HG03280 (cell line): ENCODE data around the gene LRRC73.
"Not testable (repeated sequence)": the region's sequence is repeated elsewhere in the genome, so short reads cannot be mapped to it uniquely, and the experiment has no call there.

Experiments
- ATAC-seq: cut with Tn5 transposase; IDR thresholded peaks from one replicate; pipeline ENCODE4 v1.9.1; 2021; ENCODE audit warnings: mild to moderate bottlenecking, moderate library complexity; ENCODE audit not compliant: unreplicated experiment

Gene LRRC73

DNA sequence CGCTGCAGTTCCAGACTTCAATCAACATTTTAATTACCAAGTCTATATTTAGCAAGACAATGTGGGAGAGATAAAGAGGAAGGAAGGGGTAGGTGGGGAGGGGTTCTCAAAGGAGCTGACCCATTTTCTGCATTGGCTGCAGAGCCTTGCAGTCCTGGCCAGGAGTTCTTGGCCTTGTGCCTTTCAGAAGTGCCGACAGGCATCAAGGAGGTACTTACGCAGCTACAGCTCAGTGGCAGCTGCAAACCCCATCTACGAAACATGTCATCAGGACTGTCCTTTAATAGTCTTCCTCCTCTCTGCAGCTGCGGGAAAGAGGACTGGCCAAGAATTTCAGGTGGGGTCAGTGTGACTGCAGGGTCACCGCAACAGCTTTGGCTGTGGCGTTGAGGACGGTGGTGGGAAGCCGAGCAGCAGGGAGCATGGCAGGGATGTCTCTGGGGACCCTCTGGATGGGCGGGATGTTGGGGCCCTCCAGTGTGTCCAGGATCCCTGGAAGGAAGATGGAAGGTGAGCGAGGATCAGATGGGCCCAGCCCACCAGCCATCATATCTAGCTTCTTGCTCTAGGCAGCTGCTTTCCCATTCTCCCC lies 1.8 kb upstream of the LRRC73 start:
- no peak for ATAC-seq

DNA sequence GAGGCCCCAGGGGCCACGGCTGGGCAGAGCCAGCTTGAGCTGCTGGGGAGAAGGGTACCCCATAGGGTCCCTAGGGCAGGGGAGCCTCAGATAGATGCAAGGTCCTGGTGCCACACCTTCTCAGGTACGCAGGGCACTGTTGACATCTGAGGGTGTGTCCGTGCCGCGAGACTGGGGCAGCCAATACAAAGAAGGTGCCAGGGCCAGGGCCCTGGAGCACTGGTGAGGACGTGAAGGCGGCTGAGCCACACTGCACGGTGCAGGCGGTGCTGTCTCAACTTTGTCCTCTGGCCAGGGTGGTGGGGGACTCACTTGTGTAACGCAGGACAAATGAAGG lies 649 bp upstream of the LRRC73 start:
- ATAC-seq: no peak

DNA sequence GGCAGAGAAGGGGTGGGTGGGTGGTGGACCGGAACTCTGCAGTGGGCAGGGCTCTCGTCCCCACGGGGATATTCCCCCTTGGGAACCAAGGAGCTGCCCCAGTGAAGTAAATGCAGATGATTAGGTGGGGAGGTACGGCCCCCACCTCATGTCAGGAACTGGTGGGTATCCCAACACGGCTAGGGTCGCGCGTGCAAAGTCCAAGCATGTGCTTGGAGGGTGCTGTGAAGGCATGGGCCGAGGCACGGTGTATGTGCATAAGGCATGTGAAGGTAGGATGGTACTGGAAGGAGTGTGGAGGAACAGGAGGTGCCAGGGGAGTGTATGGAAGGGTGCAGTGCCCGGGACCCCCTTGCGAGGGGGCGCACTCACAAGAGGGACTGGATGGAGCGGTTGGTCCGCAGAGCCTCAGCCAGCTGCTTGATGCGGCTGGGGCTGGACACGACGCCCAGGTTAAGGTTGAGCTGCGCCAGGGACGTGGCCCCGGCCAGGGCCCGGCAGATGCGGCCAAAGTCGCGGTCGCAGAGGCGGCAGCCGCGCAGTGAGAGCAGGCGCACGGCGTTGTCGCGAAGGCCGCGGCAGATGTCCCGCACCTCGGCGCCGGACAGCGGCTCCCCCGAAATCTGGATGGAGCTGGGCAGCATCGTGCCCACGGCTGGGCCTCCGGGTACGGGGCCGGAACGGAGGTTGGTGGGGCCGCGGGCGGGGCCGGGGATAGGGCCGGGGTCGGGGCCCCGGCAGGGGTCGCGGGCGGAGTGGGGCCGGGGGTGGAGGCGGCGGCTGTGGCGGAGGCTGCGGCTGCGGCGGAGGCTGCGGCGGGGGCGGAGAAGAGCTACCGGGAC lies 783 bp downstream of the LRRC73 start:
- peak; percentile 7 for ATAC-seq

DNA sequence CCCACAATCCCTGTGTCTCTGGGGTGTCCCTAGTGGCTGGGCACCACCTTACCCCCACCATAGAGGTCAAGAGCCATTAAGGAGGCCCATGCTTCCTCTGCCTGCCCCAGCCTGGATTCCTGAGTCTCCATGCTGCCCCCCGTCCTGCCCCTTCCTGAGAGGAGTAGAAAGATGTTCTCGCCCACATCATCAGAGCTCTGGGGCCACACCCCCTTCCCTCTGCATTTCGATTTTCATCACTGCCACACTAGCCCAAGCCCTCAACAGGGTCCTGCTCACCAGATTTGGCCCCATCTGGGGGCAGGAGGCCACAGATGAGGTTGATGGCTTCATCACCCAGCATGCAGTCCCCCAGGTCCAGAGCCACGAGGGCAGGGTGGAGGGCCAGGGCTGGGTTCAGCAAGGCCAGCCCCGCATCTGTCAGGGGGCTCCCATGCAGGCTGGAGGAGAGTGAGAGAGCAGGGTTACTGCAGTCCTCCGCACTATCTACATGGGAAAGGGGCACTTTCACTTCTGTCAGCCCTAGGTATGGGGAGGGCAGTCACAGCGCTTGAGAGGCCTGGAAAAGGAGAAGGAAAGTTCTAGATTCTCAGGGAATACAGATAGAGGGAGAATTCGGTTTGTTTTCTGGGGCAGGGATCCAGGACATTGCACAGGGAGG lies 1.5 kb downstream of the LRRC73 start:
- no peak for ATAC-seq

DNA sequence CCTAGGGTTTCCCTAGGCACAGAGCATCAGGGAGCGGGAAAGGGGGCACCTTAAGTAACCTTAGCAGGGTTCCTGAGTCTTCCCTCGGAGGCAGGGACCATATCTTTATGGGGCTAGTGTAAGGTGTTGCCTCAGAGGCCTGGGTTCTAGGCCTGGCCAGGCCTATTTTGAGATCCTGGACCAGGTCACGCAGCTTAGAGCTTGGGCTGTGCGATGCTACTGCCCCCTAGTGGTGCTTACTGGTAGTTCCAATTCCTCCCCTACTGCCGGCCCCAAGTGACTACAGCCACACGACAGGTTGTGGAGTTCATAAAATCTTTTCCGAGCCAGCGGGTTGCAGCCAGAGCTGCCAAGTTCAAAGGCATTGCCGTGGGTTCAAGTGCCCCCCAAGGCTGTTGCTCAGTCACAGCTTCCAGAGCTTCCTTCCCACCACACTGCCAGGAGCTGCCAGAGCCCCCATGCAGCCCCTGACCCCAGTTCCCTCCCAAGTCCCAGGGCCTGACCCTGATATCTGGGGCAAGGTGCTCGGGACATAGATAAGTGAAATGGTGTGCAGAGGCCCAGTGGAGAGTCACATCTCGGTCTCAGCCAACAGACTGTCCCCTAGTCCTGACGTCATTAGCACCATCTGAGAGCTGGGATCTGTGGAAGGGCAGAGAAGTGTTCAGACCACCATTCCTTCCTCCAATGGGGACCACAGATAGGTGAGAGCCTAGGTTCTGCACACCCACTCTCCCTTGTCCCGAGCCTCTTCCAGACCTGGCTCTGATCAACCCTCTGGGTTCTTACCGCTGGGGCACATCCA lies 3.3 kb downstream of the LRRC73 start:
- ATAC-seq: peak; percentile 48

DNA sequence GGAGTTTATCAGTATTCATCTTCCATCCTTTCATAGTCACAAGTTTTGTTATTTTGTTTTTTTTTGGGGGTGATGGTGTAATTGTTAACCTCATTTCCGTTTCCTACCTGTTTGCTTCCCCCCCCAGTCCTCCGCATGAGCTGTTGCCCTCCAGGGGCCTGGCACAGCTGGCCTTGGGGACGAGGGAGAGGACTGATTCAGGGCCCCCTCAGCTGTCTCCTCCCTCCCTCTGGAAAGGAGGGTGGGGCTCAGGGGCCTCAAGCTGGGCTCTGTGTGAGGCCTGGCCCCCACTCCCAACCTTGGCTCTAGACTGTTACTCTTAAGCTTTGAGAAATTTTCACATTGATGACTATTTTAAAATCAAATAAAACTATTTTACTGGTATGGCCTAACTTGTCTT lies 4.0 kb downstream of the LRRC73 start:
- no peak for ATAC-seq

DNA sequence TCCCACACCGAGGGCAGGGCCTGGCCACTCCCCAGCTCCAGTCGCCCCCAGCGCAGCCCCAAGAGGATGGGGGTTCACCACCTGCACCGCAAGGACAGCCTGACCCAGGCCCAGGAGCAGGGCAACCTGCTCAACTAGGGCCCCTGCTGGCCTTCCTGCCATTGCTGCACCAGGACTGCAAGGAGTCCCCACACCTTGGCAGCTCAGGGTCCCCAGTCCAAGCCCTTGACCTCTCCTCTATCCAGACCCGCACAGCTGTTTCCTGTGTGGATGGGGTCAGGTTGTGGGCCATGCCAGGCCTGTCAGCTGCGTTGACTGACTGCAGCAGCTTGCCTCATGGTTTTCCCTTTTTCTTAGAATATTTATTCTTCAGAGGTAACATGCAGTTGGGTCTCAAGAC lies 4.4 kb downstream of the LRRC73 start:
- no peak for ATAC-seq

DNA sequence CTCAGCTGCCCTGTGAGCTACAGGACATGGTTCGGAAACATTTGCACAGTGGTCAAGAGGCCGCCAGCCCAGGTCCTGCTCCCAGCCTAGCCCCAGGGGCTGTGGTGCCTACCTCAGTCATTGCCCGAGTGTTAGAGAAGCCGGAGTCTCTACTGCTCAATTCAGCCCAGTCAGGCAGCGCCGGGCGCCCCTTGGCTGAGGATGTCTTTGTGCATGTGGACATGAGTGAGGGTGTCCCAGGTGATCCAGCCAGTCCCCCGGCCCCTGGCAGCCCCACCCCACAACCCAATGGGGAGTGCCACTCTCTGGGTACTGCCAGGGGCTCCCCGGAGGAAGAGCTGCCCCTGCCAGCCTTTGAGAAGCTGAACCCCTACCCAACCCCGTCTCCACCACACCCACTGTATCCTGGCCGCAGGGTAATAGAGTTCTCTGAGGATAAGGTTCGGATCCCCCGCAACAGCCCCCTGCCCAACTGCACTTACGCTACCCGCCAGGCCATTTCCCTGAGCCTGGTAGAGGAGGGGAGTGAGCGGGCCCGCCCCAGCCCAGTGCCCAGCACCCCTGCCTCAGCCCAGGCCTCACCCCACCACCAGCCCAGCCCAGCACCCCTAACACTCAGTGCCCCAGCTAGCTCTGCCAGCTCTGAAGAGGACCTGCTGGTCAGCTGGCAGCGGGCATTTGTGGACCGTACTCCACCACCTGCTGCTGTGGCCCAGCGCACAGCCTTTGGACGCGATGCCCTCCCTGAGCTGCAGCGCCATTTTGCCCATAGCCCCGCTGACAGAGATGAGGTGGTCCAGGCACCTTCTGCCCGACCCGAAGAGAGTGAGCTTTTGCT lies 5.2 kb downstream of the LRRC73 start:
- ATAC-seq: no peak

DNA sequence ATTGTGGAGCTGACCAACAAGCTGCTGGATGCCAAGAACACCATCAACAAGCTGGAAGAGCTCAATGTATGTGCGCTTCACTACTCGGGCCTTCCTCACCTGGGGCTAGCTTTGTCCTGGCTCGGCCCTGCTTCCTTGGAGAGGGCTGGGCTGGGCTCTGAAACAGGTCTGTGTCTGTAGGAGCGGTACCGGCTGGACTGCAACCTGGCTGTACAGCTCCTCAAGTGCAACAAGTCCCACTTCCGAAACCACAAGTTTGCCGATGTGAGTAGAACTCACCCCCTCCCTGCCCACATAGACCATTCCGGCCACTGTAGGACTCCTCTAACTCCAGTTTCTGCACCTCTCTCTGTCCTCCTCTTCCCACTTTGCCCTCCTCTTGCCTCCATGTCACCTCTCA lies 6.7 kb downstream of the LRRC73 start:
- no peak for ATAC-seq

DNA sequence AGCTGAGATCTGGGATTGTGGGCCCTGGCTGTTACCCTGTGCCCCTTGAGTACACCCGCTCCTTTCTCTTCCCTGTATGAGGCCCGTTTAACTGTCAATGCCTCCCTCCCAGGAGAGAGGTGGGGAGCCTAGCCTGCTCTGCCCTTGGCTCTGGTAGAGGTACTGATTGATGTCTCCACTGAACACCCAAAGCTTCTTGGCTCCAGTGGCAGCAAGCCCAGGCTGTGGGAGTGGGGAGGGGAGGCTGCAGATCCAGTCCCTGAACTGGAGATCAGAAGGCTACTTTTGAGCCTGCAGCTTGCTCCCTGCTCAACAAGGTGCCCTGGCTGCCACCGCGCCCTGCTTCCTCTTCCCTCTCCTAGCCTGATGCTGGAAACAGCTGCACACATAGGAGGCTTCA lies 7.5 kb downstream of the LRRC73 start:
- ATAC-seq: no peak

DNA sequence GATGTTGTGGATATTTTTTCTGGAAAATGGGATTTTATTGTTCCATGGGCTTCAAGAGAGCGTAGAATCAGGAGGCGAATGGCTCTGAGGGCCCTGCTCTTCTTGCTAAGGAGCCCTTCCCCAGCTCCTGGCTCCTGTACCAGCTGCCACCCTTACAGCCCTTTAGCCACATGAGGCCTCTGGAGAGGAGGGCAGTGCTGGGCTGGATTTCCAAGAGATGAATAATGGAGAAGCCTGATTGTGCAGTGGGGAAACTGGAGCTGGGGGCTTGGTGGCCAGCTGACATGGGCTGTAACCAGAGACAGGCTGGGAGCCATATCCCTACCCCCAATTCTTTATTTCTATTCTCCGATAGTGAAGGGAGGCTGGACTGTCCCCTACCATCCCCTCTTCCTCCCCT lies 9.2 kb downstream of the LRRC73 start:
- no peak for ATAC-seq

DNA sequence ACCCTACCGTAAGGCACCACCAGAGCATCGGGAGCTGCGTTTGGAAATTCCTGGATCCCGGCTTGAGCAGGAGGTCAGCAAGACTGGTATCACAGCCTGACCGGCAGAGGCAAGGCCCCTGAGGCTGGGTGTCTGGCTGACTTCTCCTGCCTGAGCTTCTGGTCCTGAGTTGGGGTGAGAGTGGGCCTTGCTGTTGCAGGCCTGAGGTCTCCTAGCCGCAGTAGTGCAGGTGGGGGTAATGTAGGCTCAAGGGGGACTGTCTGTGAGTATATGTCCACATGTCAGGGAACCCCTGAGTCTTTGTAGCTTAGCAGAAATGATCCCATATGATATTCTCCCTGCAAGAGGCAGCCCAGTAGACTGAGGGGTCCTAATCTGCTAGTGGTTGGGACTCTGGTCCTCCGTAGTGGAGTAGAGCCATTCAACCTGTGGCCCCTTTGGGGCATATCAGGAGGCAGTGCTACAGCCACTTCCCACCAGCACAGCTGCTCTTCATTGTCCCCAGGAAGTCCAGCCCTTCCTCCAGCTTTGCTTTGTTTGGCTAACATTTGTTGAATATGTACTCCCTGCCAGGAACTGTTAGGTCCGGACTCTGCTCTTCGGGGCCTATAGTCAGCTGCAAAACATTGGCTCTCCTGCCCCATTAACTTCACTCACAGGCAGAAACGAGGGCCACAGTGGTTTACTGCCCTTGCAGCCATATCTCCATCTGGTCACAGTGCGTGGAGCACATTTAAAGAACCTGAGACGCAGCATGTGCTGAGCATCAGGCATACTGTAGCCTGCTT lies 10.9 kb downstream of the LRRC73 start:
- no peak for ATAC-seq

DNA sequence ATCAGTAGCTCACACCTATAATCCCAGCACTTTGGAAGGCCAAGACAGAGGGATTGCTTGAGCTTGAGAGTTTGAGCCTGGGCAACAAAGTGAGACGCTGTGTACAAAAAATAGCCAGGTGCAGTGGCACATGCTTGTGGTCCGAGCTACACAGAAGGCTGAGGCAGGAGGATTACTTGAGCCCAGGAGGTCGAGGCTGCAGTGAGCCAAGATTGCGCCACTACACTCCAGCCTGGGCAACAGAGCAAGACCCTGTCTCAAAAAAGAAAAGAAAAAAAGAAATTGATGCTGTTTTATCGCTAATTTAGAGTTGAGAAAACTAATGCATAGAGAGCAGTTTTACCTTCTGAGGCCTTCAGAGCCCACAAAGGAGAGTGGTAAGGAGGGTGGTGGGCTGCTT lies 11.9 kb downstream of the LRRC73 start:
- not testable (repeated sequence) for ATAC-seq

DNA sequence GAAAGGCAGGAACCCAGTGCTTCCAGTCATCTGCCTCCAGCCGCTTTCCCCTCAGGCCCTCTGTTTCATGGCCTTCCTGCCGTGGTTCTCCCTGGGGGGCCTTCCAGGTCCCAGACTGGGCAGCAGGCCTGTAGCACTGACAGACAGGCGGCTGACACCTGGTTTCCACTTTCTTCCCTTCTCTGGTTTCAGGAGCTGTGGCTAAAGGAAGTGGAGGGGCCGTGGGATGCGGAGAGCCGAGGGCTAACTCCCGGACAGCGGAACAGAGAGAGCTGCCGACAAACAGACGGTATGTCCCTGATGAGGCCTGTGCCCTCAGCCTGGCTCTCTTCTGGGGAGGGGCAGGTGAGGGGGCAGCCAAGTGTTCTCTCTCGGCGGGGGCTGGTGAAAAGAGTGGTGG lies 12.5 kb downstream of the LRRC73 start:
- ATAC-seq: no peak

DNA sequence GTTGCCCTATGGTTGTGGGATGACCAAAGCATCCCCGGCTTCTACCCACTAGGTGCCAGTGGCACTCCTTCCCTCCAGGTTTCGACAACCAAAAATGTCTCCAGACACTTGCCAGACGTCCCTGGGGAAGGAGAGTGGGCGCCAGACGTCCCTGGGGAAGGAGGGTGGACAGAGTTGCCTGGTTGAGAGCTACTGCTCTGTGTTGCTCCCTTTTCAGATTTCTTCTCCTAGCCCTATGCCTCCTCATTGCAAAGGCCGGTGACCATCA lies 13.1 kb downstream of the LRRC73 start:
- ATAC-seq: no peak

DNA sequence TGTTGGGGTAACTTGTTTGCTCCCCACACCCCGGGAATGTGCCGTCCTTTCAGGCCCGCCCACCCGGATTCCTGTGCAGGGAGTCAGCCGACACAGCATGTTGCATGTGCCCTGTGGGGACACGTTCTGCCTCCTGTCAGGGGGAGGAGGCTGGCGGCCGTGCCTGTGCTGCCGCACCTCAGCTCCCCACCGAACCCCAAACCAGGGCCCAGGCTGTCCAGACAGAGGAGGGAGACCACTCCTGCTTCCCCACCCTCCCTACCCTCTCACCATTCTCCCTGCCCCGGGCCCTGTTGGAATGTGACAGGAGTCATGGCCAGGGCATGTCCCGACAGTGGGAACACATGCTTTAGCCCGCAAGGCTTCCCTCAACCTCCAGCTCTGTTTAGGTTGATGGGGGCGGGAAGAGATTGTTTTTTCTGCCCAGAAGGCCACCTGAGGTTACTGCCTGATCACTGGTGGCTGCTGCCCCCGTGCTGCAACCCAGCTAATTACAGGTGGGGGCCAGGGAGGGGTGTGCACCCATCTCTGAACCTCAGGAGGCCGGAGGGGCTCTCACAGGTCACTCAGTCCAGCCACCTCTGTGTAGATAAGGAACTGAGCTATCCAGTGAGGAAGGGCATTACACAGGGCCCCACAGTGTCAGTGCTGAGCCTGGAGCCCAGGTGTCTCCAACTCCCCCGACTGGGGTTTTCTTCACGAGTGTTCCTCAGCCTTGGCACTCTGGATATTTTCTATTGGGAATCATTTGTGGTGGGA lies 13.6 kb downstream of the LRRC73 start:
- ATAC-seq: no peak

DNA sequence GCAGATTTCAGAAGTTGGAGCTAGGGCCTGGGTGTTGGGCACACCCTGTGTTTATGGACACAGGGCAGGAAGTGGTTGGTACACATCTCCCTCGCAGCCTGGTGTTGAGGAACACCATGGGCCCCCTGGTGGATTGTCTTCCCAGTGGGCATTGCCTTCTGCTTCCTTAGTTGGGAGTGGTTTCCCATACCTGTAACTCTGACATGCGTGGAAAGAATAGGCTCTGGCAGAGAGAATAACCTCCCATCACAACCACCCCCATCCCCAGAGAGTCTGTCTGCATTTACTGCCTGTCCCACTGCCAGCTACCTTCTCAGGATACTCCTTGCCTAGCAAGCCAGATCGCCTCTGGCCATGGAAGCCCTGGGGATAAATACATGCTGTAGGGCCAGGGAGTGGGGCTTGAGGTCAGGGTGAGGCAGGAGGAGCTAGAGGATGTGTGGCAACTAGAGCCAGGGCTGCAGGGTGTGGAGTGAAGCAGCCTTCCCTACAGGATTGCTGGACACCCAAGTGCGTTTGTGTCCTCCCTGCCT lies 14.7 kb downstream of the LRRC73 start:
- no peak for ATAC-seq

DNA sequence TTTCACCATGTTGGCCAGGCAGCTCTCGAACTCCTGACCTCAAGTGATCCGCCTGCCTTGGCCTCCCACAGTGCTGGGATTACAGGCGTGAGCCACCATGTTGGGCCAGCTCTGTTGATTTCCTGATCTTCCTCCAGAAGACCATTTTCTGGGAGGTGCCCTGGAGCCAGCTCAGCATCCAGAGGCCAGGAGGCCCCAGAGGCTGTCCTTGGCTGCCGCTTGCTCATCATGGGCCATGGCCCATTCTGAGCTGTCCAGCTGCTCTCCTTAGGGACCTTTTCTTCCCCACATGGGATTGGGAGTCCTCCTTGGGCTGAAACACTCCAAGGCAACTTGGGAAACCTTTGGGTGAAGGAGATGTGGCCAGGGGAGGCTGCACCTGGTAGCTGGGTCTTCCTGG lies 15.4 kb downstream of the LRRC73 start:
- ATAC-seq: no peak

DNA sequence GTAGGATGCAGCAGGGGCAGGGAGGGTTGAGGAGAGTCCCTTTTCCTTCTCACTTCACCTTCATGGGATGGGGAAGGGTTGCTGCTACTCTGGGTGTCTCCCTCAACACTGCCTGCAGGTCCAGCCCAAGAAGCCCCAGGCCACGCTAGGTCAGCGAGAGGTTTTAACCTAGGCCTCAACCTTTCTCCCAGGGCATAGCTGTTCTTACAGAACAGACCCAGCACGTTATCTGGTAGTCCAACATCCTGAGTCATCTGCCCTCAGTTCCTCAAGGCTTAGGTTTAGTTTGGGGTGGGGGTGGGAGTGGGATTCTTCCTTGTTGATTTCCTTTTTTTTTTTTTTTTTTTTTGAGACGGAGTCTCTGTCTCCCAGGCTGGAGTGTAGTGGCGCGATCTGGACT lies 15.8 kb downstream of the LRRC73 start:
- ATAC-seq: no peak
